A549 (cell line): ENCODE measurements around the gene SMAGP. TPM values are rescaled to one million over a fixed set of nuclear protein-coding genes. Genes with fewer than 3 reads are reported as not detected.
"Not testable (repeated sequence)": the region's sequence is repeated elsewhere in the genome, so short reads cannot be mapped to it uniquely, and the experiment has no call there.

Experiments
- ATAC-seq, 2 experiments: fragments of 200-7000 bp in 1 of 2; fragments of >200 bp in 1 of 2; cut with Nextera tagmentation in 1 of 2; cut with Tn5 transposase in 1 of 2; 3 replicates each; pipeline versions ENCODE4 v1.8.0 to v1.9.1; 2018 to 2020; ENCODE audit warnings: mild to moderate bottlenecking in 1 of 2, moderate library complexity in 1 of 2
- CTCF ChIA-PET: fragments of 300-600 bp; sonication (Branson Sonifier 250); formaldehyde crosslinking; extraction: SDS; loops from one replicate; lab custom pipeline; 2021; ENCODE audit warnings: antibody characterized with exemption, inconsistent platforms; lab: Yijun Ruan, JAX
- POLR2A ChIA-PET: fragments of 350-600 bp; formaldehyde crosslinking; extraction: SDS; loops from one replicate; lab custom pipeline; 2021; ENCODE audit warnings: antibody characterized with exemption, inconsistent platforms; lab: Yijun Ruan, JAX
- DNase-seq, 2 experiments: peaks; one replicate each; pipeline versions ENCODE4 v3.0.0 to v3.0.0-alpha.2; 2011 to 2016; ENCODE audit warnings: low read depth in 1 of 2, low spot score in 1 of 2
- FAIRE-seq: peaks from 2 replicates; lab custom pipeline; 2011; peaks lifted over from hg19 to GRCh38; lab: Jason Lieb, UNC
- H3K27ac ChIP-seq, 2 experiments: fragments of >200 bp; sonication (Bioruptor Twin); formaldehyde crosslinking; 3 replicates each; pipeline ENCODE4 v1.5.1; 2016 to 2017
- H3K4me1 ChIP-seq: fragments of >200 bp; sonication (Bioruptor Twin); formaldehyde crosslinking; 3 replicates; pipeline ENCODE4 v1.6.1; 2016
- H3K4me2 ChIP-seq: fragments of >200 bp; sonication (Bioruptor Twin); formaldehyde crosslinking; 3 replicates; pipeline ENCODE4 v1.6.1; 2016
- H3K4me3 ChIP-seq: fragments of >200 bp; sonication (Bioruptor Twin); formaldehyde crosslinking; 3 replicates; pipeline ENCODE4 v1.5.1; 2016
- H3K9me3 ChIP-seq: fragments of >200 bp; sonication (Bioruptor Twin); formaldehyde crosslinking; 3 replicates; pipeline ENCODE4 v1.6.1; 2016
- BHLHE40 ChIP-seq: IDR thresholded peaks from 2 replicates; pipeline ENCODE4 v1.6.1; 2012; ENCODE audit warnings: low read depth, low read length, inconsistent platforms
- CEBPB ChIP-seq, 2 experiments: fragments of >200 bp in 1 of 2; sonication (Bioruptor Twin) in 1 of 2; formaldehyde crosslinking in 1 of 2; IDR thresholded peaks; 2 replicates each; pipeline ENCODE4 v1.6.1; 2012 to 2016
- CHD4 ChIP-seq: fragments of 200-600 bp; sonication (generic); IDR thresholded peaks from 2 replicates; pipeline ENCODE4 v1.6.1; 2016; ENCODE audit warnings: antibody characterized with exemption, mild to moderate bottlenecking, borderline replicate concordance
- E2F6 ChIP-seq: IDR thresholded peaks from 2 replicates; pipeline ENCODE4 v1.6.1; 2012; ENCODE audit warnings: low read depth, borderline replicate concordance
- FOSB ChIP-seq: fragments of 250-450 bp; sonication (Bioruptor Pico); IDR thresholded peaks from 2 replicates; pipeline ENCODE4 v1.5.0; 2020; ENCODE audit warnings: mild to moderate bottlenecking, moderate library complexity
- FOSL2 ChIP-seq, 2 experiments: fragments of 450-650 bp in 1 of 2; fragments of >200 bp in 1 of 2; sonication (Bioruptor Twin) in 1 of 2; formaldehyde crosslinking; IDR thresholded peaks; 2 replicates each; pipeline versions ENCODE4 v1.5.0 to v1.6.1; 2016 to 2020; ENCODE audit warnings: mild to moderate bottlenecking in 1 of 2, moderate library complexity in 1 of 2
- HOXB5 ChIP-seq: fragments of 250-450 bp; sonication (Bioruptor Pico); IDR thresholded peaks from 2 replicates; pipeline ENCODE4 v1.5.0; 2020; ENCODE audit warnings: mild to moderate bottlenecking, moderate library complexity
- KDM1A ChIP-seq: fragments of 200-600 bp; sonication (generic); IDR thresholded peaks from 2 replicates; pipeline ENCODE4 v1.6.1; 2016; ENCODE audit warnings: low read depth, mild to moderate bottlenecking
- KDM5A ChIP-seq: fragments of 200-600 bp; sonication (generic); IDR thresholded peaks from 2 replicates; pipeline ENCODE4 v1.6.1; 2016; ENCODE audit warnings: antibody characterized with exemption, mild to moderate bottlenecking
- MAFK ChIP-seq: fragments of 450-650 bp; IDR thresholded peaks from 2 replicates; pipeline ENCODE4 v1.6.1; 2014; ENCODE audit not compliant: partially characterized antibody
- MYC ChIP-seq: IDR thresholded peaks from 2 replicates; pipeline ENCODE4 v1.6.1; 2012; ENCODE audit warnings: mild to moderate bottlenecking, inconsistent platforms, low read length, improper control_type of control experiment, borderline replicate concordance
- RAD21 ChIP-seq, 2 experiments: fragments of >200 bp in 1 of 2; sonication (Bioruptor Twin) in 1 of 2; formaldehyde crosslinking in 1 of 2; IDR thresholded peaks in 1 of 2; conservative IDR thresholded peaks in 1 of 2; 2 replicates in 1 of 2; 3 replicates in 1 of 2; pipeline ENCODE4 v1.6.1; 2012 to 2018; ENCODE audit warnings: inconsistent platforms in 1 of 2
- RARB ChIP-seq: fragments of 250-450 bp; sonication (Bioruptor Pico); IDR thresholded peaks from 2 replicates; pipeline ENCODE4 v1.8.0; 2021; ENCODE audit warnings: mild to moderate bottlenecking, moderate library complexity
- RNF2 ChIP-seq: fragments of 200-600 bp; sonication (generic); IDR thresholded peaks from 2 replicates; pipeline ENCODE4 v1.6.1; 2016; ENCODE audit warnings: low read depth, mild to moderate bottlenecking, antibody characterized with exemption, moderate library complexity, borderline replicate concordance
- TFCP2L1 ChIP-seq: fragments of 250-450 bp; sonication (Bioruptor Pico); IDR thresholded peaks from 2 replicates; pipeline ENCODE4 v1.5.0; 2021; ENCODE audit warnings: mild to moderate bottlenecking
- ZC3H11A ChIP-seq: fragments of 450-650 bp; IDR thresholded peaks from 2 replicates; pipeline ENCODE4 v1.6.1; 2014; ENCODE audit warnings: antibody characterized with exemption, mild to moderate bottlenecking
- WGBS: methylation state at CpG from one replicate; pipeline ENCODE4 v1.1.6; 2017; ENCODE audit errors: missing lambda C conversion rate; 5-methylcytosine and 5-hydroxymethylcytosine counted together
- polyA plus RNA-seq, 4 experiments: library from polyadenylated mRNA; depleted of rRNA in 3 of 4; stranded (reverse); fragments of >200 nt; fragmentation: RNase III in 1 of 4; extraction: RNeasy Plus Mini Kit Qiagen cat#74134 plus additional on column Dnase treatment in 1 of 4; gene quantifications; 2 replicates in 3 of 4; 3 replicates in 1 of 4; pipeline ENCODE4 v1.2.3, GENCODE V29; 2011 to 2017
- TF ChIP-seq, protein P1 (sequence below): fragments of >200 bp; sonication (Bioruptor Twin); formaldehyde crosslinking; IDR thresholded peaks from 3 replicates; pipeline ENCODE4 v1.5.1; 2016
- TF ChIP-seq, protein P2 (sequence below): IDR thresholded peaks from 2 replicates; pipeline ENCODE4 v1.6.1; 2012

Gene SMAGP
- polyA plus RNA-seq, 2 of the 4 experiments (the other 2 are of a cell fraction), result 15.5 to 27.2 TPM

GRCh38 chr12:51227962-51228361 lies 42.3 kb downstream of the SMAGP start:
- TF ChIP-seq MAFK (peak; percentile 90), CHD4 (no peak), FOSB (no peak), MYC (no peak), RAD21 (conservative IDR thresholded peaks at IDR 0.05 in 1 of 2, IDR thresholded peaks at IDR 0.05 in 1 of 2) (no peak), RNF2 (no peak)
- Histone ChIP-seq H3K9me3 (no peaks in the 10 kb centered on the region), H3K4me2 (no peak overlapping the region), H3K27ac (no peak overlapping the region), H3K4me3 (no peak overlapping the region), H3K4me1 (no peaks in the 10 kb centered on the region; the same call in 2 of the 3 replicates)
- ChIA-PET CTCF (interaction anchor here (0.7 to 1.4 kb wide), 2 partner anchors 9 to 10 kb away, joined by 3 to 4 read pairs; partner anchors contain the start of gene POU6F1), POLR2A (interaction anchor here (0.6 kb wide), 1 partner anchor 145 kb away, joined by 3 read pairs; the partner anchor contains the start of gene CSRNP2)
- DNase-seq, result no peak
- WGBS, result 85% methylated on average over 1 of the region's 1 CpG
- ATAC-seq, result no peak
- FAIRE-seq, result no peak

DNA sequence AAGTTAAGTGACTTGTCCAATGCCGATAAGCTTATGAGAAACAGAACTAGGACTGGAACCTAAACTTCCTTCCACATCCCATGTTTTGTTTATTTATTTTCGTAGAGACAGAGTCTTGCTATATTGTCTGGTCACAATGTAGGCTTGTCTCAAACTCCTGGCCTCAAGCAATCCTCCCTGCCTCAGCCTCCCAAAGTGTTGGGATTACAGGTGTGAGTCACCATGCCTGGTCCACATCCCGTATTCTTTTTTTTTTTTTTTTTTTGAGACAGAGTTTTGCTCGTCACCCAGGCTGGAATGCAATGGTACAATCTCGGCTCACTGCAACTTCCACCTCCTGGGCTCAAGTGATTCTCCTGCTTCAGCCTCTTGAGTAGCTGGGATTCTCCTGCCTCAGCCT lies 43.1 kb downstream of the SMAGP start:
- DNase-seq, H3K4me1 ChIP-seq, H3K4me2 ChIP-seq, FAIRE-seq, POLR2A ChIA-PET, H3K27ac ChIP-seq, ATAC-seq, H3K9me3 ChIP-seq, H3K4me3 ChIP-seq: not testable (repeated sequence)
- 82% methylated on average over 5 of the region's 5 CpGs for WGBS
- CTCF ChIA-PET, result interaction anchor here (0.7 kb wide), 2 partner anchors 9 to 12 kb away, joined by 3 read pairs; partner anchors contain the start of gene POU6F1

GRCh38 chr12:51225771-51226170 lies 44.4 kb downstream of the SMAGP start:
- no peaks in the 10 kb centered on the region for H3K9me3 ChIP-seq
- ChIA-PET CTCF (no interaction called here), POLR2A (no interaction called here)
- WGBS, result 90% methylated on average over 2 of the region's 2 CpGs
- no peak for FAIRE-seq
- DNase-seq, result no peak
- no peak overlapping the region for H3K4me3 ChIP-seq
- TF ChIP-seq RARB (CRISPR knock-in tag), result no peak
- no peak overlapping the region for H3K4me2 ChIP-seq
- ATAC-seq, result no peak
- H3K27ac ChIP-seq, result no peak overlapping the region
- H3K4me1 ChIP-seq, result peaks cover 9% of the 10 kb centered on the region; the same call in 2 of the 3 replicates

- no peak for FAIRE-seq
- POLR2A ChIA-PET, result no interaction called here
- no peaks in the 10 kb centered on the region for H3K9me3 ChIP-seq
- H3K4me1 ChIP-seq, result peaks cover 9% of the 10 kb centered on the region; the same call in 2 of the 3 replicates
- no peak overlapping the region for H3K4me3 ChIP-seq
- H3K27ac ChIP-seq, result no peak overlapping the region
- CTCF ChIA-PET, result no interaction called here
- DNase-seq, result no peak
- WGBS, result 93% methylated on average over 4 of the region's 4 CpGs
- no peak for ATAC-seq
- TF ChIP-seq HOXB5 (CRISPR knock-in tag) (no peak), KDM1A (no peak), TFCP2L1 (no peak), CEBPB (IDR thresholded peaks at IDR 0.05) (no peak), FOSL2 (IDR thresholded peaks at IDR 0.05) (no peak), FOSL2 (CRISPR knock-in tag; IDR thresholded peaks at IDR 0.05) (no peak), RNF2 (no peak), ZC3H11A (no peak), KDM5A (no peak), BHLHE40 (no peak), E2F6 (no peak)
- TF ChIP-seq, protein P1, sequence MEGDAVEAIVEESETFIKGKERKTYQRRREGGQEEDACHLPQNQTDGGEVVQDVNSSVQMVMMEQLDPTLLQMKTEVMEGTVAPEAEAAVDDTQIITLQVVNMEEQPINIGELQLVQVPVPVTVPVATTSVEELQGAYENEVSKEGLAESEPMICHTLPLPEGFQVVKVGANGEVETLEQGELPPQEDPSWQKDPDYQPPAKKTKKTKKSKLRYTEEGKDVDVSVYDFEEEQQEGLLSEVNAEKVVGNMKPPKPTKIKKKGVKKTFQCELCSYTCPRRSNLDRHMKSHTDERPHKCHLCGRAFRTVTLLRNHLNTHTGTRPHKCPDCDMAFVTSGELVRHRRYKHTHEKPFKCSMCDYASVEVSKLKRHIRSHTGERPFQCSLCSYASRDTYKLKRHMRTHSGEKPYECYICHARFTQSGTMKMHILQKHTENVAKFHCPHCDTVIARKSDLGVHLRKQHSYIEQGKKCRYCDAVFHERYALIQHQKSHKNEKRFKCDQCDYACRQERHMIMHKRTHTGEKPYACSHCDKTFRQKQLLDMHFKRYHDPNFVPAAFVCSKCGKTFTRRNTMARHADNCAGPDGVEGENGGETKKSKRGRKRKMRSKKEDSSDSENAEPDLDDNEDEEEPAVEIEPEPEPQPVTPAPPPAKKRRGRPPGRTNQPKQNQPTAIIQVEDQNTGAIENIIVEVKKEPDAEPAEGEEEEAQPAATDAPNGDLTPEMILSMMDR, result no peak
- TF ChIP-seq, protein P2, sequence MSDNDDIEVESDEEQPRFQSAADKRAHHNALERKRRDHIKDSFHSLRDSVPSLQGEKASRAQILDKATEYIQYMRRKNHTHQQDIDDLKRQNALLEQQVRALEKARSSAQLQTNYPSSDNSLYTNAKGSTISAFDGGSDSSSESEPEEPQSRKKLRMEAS, result no peak
- H3K4me2 ChIP-seq, result no peak overlapping the region
Measured at GRCh38 chr12:51225234-51225633, 45.0 kb downstream of the SMAGP start.
